Spleen (tissue), 7 donors: ENCODE measurements around the gene ABCA3.
"Not testable (repeated sequence)": the region's sequence is repeated elsewhere in the genome, so short reads cannot be mapped to it uniquely, and the experiment has no call there.

Source experiments
- CTCF ChIP-seq, 11 experiments: fragments of 200-600 bp in 7 of 11; fragments of 450-650 bp in 4 of 11; sonication (generic) in 4 of 11; IDR thresholded peaks in 8 of 11; conservative IDR thresholded peaks in 3 of 11; 1 replicate in 7 of 11; 2 replicates in 4 of 11; pipeline versions ENCODE4 v1.4.0 to v1.8.0; 2016 to 2021; ENCODE audit warnings: antibody characterized with exemption in 11 of 11, inconsistent platforms in 4 of 11, mild to moderate bottlenecking in 1 of 11
- POLR2AphosphoS5 ChIP-seq, 3 donors: sonication (generic); formaldehyde crosslinking; IDR thresholded peaks; one replicate each; pipeline ENCODE4 v1.5.1; 2017; ENCODE audit warnings: antibody characterized with exemption in 3 of 3
- donor health status: DM: no; HTN: no; CAD: no; lungs with moderate emphysema.
- donor health status: DM: no; HTN: no; CAD: no.
- donor health status: DM: no; HTN: no; CAD: no.

GRCh38 chr16:2266887-2267286 is 73.6 kb downstream of the ABCA3 start:
- not testable (repeated sequence) for TF ChIP-seq CTCF (IDR thresholded peaks at IDR 0.05 in 8 of 11, conservative IDR thresholded peaks at IDR 0.05 in 3 of 11); POLR2AphosphoS5 (IDR thresholded peaks at IDR 0.05)
